IPS-11a (cell line): Measurements from ENCODE around the gene RITA1.
A peak's percentile ranks its signal among the peaks of the same experiment; 100 is the strongest.
"Not testable (repeated sequence)": the region's sequence is repeated elsewhere in the genome, so short reads cannot be mapped to it uniquely, and the experiment has no call there.

ENCODE experiments used
- H3K4me3 ChIP-seq: one replicate; pipeline ENCODE4 v1.5.1; 2013; ENCODE audit warnings: low read depth, low read length, control low read depth

Gene RITA1

GRCh38 chr12:113201187-113202177, 16.0 kb downstream of the RITA1 start:
- no peak overlapping the region for H3K4me3 ChIP-seq

GRCh38 chr12:113202300-113203075, 17.0 kb downstream of the RITA1 start:
- no peak overlapping the region for H3K4me3 ChIP-seq

GRCh38 chr12:113203852-113204760, 18.6 kb downstream of the RITA1 start:
- H3K4me3 ChIP-seq: no peak overlapping the region

- H3K4me3 ChIP-seq: no peak overlapping the region
These were observed 19.3 kb downstream of the RITA1 start for GRCh38 chr12:113204804-113205203.

- not testable (repeated sequence) for H3K4me3 ChIP-seq
These were observed 21.3 kb downstream of the RITA1 start for GRCh38 chr12:113206802-113207201.

GRCh38 chr12:113207613-113208040, 22.1 kb downstream of the RITA1 start:
- H3K4me3 ChIP-seq: no peak overlapping the region

GRCh38 chr12:113208041-113208934, 22.8 kb downstream of the RITA1 start:
- no peak overlapping the region for H3K4me3 ChIP-seq

- no peak overlapping the region for H3K4me3 ChIP-seq
These were observed 25.6 kb downstream of the RITA1 start for GRCh38 chr12:113211160-113211559.

- H3K4me3 ChIP-seq: no peak overlapping the region
These were observed 29.4 kb downstream of the RITA1 start for GRCh38 chr12:113214895-113215400.

GRCh38 chr12:113216027-113216426, 30.5 kb downstream of the RITA1 start:
- no peak overlapping the region for H3K4me3 ChIP-seq

- peak overlapping the region; percentile 82 for H3K4me3 ChIP-seq
These were observed 35.2 kb downstream of the RITA1 start for GRCh38 chr12:113220593-113221180.

- peak within 1 kb of the TSS; percentile 83 for H3K4me3 ChIP-seq
These were observed 35.9 kb downstream of the RITA1 start, which contains the start of gene TPCN1 for GRCh38 chr12:113221181-113221996. TSS of gene TPCN1 (plus strand) at chr12:113221464. CDS start at chr12:113226853, 5,389 bp downstream.

- H3K4me3 ChIP-seq: peak overlapping the region; percentile 83
These were observed 36.6 kb downstream of the RITA1 start for GRCh38 chr12:113221997-113222729.

- no peak overlapping the region for H3K4me3 ChIP-seq
These were observed 37.4 kb downstream of the RITA1 start for GRCh38 chr12:113222730-113223531.

- H3K4me3 ChIP-seq: no peak overlapping the region
These were observed 39.4 kb downstream of the RITA1 start for GRCh38 chr12:113224955-113225354.

GRCh38 chr12:113226696-113227568, 41.4 kb downstream of the RITA1 start:
- H3K4me3 ChIP-seq: no peak overlapping the region
